B cell (primary cell): Measurements from ENCODE around the gene HES1.

Experiments
- EZH2 ChIP-seq: IDR thresholded peaks from 2 replicates; pipeline ENCODE4 v1.6.1; 2012; ENCODE audit warnings: borderline replicate concordance, low read depth, mild to moderate bottlenecking, moderate library complexity, low read length; ENCODE audit not compliant: insufficient read depth, poor library complexity, severe bottlenecking
- TF ChIP-seq, protein P1 (sequence below): fragments of 200-600 bp; IDR thresholded peaks from one replicate; pipeline ENCODE4 v1.8.0; 2022; ENCODE audit warnings: antibody characterized with exemption, mild to moderate bottlenecking

DNA sequence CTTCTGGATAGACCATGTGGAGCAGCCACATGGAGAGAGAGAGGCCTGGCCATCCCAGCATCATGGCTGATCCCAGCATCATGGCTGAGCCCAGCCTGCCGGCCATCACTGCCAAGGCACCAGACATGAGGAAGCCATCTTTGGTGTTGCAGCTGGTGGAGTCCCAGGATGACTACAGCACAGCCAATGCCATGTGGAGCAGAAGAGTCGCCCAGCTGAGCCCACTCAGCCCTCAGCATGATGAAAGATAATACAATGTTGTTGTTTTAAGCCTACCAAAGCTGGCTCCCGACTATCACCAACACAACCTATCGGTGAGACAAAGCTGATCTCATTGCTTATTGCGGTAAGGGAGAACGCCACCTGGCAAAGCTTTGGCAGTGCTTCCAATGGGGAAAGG is 18.4 kb downstream of the HES1 start:
- TF ChIP-seq, protein P1, sequence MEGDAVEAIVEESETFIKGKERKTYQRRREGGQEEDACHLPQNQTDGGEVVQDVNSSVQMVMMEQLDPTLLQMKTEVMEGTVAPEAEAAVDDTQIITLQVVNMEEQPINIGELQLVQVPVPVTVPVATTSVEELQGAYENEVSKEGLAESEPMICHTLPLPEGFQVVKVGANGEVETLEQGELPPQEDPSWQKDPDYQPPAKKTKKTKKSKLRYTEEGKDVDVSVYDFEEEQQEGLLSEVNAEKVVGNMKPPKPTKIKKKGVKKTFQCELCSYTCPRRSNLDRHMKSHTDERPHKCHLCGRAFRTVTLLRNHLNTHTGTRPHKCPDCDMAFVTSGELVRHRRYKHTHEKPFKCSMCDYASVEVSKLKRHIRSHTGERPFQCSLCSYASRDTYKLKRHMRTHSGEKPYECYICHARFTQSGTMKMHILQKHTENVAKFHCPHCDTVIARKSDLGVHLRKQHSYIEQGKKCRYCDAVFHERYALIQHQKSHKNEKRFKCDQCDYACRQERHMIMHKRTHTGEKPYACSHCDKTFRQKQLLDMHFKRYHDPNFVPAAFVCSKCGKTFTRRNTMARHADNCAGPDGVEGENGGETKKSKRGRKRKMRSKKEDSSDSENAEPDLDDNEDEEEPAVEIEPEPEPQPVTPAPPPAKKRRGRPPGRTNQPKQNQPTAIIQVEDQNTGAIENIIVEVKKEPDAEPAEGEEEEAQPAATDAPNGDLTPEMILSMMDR, result no peak
- TF ChIP-seq EZH2, result no peak
